ENCODE measurements around the gene ARF1.

The ARF1 gene

GRCh38 chr1:228044961-228045360 is 37.5 kb upstream of the ARF1 start:
- H3K4me3 ChIP-seq (ENCODE audit: low read depth, low read length): no peak overlapping the region
- no peak for DNase-seq (ENCODE audit: low read depth)
- no peak for TF ChIP-seq CTCF (IDR thresholded peaks at IDR 0.05; ENCODE audit: control insufficient read depth, extremely low read depth, insufficient read depth)

DNA sequence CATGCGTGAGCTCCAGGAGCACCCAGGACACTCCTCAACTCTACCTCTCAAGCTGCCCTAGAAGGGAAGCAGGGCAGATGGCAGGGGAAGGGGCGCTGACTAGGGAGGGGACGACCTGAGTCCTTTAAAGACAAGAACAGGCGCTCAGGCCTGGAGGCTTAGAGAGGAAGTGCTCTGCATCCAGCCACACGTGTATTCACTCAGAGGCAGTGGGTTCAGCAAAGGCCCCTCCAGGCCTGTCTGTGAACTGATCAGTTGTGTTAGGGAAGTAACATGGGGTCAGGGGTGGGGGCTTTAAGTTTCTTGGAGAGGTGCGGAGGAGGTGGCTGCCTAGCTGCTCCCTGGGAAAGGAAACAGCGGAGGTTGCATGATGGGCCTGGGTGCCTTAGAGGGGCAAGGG is 37.1 kb upstream of the ARF1 start:
- no peak overlapping the region for H3K4me3 ChIP-seq (ENCODE audit: low read depth, low read length)
- TF ChIP-seq CTCF (IDR thresholded peaks at IDR 0.05; ENCODE audit: control insufficient read depth, extremely low read depth, insufficient read depth): no peak
- DNase-seq (ENCODE audit: low read depth): no peak

DNA sequence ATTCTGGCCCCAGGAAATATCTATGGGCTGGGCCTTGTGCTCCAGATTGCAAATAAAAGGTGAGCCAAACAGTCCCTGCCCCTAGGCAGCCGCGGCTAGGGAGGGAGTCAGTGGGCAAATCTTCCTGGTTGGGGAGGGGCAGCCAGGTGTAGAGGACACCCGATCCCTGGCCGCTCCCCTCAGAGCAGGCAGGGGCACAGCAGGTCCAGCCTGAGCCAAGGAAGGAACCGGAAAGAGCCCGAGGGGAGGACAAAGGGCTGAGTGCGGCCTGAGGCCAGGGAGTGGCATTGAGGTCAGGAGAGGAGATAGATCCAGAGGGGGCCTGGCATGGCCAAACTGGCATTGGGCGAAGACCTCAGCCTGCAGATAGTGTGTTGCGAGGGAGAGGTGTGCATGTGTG is 36.6 kb upstream of the ARF1 start:
- H3K4me3 ChIP-seq (ENCODE audit: low read depth, low read length): no peak overlapping the region
- no peak for DNase-seq (ENCODE audit: low read depth)
- no peak for TF ChIP-seq CTCF (IDR thresholded peaks at IDR 0.05; ENCODE audit: control insufficient read depth, extremely low read depth, insufficient read depth)

DNA sequence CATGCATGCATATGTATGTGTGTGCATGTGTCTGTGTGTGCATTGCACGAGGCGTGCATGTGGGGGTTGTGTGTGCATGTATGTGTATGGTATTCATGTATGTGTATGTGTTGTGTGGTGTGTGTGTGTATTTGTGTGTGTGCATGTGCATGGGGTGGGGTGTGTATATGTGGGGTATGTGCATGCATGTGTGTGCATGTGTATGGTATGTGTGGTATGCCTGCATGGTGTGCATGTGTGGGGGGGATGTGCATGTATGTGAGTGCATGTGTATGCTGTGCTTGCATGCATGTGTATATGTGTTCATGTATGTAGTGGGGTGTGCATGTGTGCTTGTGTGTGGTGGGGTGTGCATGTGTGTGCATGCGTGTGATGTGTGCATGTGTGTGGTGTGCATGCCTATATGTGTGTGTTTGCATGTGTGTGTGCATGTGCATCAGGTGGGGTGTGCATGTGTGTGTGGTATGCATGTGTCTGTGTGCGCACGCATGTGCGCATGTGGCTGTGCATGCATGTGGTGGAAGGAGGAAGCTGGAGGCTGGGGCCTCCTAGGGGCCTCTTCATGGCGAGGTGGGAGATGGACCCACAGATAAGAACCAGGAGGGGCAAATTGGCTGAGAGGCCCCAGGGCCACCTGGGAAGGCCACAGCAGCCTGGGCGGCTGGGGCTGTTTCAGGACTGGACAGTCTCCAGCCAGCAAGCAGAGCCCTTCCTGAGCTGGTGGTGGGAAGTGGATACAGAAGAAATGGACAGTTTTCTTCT is 35.9 kb upstream of the ARF1 start:
- H3K4me3 ChIP-seq (ENCODE audit: low read depth, low read length): no peak overlapping the region
- DNase-seq (ENCODE audit: low read depth): no peak
- TF ChIP-seq CTCF (IDR thresholded peaks at IDR 0.05; ENCODE audit: control insufficient read depth, extremely low read depth, insufficient read depth): no peak

DNA sequence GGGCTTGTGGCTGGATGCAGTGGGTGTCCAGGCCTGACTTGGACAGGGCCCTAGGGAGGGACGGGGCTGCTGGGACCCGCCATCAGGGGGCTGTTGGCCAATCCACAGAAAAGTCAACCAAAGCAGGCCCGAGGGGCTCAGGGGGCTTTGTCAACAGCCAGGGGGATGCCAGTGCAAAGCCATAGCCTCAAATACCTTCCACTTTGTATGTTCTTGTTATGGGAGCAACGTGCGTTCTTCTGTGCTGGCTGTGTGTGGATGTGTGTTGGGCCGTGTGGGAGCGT is 35.4 kb upstream of the ARF1 start:
- no peak overlapping the region for H3K4me3 ChIP-seq (ENCODE audit: low read depth, low read length)
- TF ChIP-seq CTCF (IDR thresholded peaks at IDR 0.05; ENCODE audit: control insufficient read depth, extremely low read depth, insufficient read depth): no peak
- no peak for DNase-seq (ENCODE audit: low read depth)

DNA sequence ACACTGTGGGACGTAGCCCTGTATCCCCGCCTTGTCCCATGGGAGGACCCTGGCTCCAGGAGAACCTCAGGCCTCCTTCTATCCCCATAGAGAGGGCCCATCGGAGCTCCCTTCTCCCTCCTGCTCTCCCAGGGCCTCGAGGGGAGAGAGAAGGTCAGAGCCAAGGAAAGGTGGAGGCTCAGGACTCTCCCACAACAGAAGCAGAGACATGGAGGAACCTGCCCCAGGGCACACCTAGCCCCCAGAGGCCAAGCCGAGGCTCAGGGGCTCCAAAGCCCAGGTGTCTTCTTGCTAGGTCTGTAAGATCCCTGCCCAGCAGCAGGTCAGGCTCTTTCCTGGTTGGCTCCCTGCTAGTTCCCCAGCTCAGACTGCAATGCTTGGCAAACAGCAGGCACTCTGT is 34.4 kb upstream of the ARF1 start:
- DNase-seq (ENCODE audit: low read depth): no peak
- no peak for TF ChIP-seq CTCF (IDR thresholded peaks at IDR 0.05; ENCODE audit: control insufficient read depth, extremely low read depth, insufficient read depth)

DNA sequence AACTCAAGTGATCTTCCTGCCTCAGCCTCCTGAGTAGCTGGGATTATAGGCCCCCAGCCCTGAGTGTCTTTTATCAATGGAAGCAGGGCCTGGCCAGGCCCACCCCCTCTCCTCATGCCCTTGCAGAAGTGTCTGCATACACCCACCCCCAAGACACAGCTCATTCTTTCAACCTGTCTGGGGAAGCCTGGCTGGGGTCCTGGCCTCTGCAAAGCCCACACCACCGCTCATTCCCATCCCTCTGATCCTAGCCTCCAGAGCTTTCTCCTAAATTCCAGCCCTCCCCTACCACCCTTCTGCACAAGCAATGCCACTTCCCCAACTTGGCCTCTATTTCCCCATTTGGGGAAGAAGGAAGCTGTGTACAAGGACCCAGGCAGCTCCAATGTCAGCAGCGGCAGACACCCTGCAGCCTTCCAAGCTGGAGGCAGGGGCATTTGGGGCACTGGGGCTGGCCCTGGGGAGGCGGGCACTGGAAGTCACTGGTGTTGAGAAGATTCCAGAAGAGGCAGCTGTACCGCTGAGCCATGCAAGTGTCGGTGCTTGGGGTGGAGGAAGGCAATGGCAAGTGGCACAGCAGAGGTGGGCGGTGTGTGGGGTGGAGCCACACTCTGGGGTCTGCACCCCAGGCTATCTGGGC is 33.7 kb upstream of the ARF1 start:
- H3K4me3 ChIP-seq (ENCODE audit: low read depth, low read length): no peak overlapping the region
- TF ChIP-seq CTCF (IDR thresholded peaks at IDR 0.05; ENCODE audit: control insufficient read depth, extremely low read depth, insufficient read depth): no peak
- no peak for DNase-seq (ENCODE audit: low read depth)

More for the DNA sequence above, 34.4 kb upstream of the ARF1 start:
- H3K4me3 ChIP-seq (ENCODE audit: low read depth, low read length): no peak overlapping the region
